Measurements from ENCODE around the gene BARX1.

Gene BARX1

DNA sequence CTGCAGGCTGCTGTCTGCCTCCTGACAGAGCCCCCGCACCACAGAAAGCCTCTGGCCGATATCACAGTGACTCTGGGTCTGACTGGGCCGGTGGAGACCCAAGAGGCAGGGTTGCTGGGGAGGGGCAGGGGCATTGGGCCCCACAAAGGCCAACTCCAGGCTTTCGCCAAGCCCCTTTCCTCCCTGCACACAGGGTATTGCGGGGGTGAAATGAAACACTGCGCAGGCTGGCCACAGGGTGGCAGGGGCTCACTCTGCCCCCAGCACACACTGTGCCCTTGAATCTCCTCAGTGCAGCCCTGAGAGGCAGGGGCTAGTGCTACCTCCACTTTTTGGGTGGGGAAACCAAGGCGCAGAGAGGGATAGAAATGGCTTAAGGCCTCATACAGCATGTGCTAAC lies 44.6 kb downstream of the BARX1 start:
- Histone ChIP-seq H3K9ac (no peak overlapping the region), H3K4me1 (no peaks in the 10 kb centered on the region), H3K4me2 (ENCODE audit: low read length) (no peak overlapping the region), H3K36me3 (ENCODE audit: control insufficient read depth, insufficient read depth, low read length) (no peaks in the 10 kb centered on the region), H3K4me3 (ENCODE audit: low read depth, low read length) (no peak overlapping the region), H3K79me2 (no peaks in the 10 kb centered on the region), H2AFZ (no peak overlapping the region), H3K27ac (no peak overlapping the region), H3K9me3 (ENCODE audit: control insufficient read depth, low read length) (no peaks in the 10 kb centered on the region), H3K27me3 (ENCODE audit: control insufficient read depth, insufficient read depth, low read length) (no peaks in the 10 kb centered on the region)
- TF ChIP-seq CTCF (IDR thresholded peaks at IDR 0.05), result no peak

DNA sequence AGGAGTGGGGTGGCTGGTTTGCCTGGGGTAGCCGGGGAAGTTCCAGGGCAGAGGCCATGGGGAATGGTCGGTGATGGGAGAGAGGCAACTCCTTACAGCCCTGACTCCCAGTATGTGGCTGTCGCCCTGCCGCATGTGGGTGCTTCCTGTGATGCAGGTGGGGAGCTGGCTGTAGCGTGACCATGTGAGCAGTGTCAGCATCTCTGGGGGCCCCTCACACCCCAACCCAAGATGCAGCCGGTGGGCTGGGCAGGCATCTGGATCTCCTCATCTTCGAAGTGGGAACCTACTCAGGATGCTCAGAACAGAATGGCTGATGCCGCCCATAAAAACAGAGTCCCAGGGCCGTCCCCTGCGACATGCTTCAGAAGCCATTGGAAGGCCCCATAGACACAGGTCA lies 45.0 kb downstream of the BARX1 start:
- Histone ChIP-seq H3K4me3 (ENCODE audit: low read depth, low read length) (no peak overlapping the region), H3K79me2 (no peaks in the 10 kb centered on the region), H3K36me3 (ENCODE audit: control insufficient read depth, insufficient read depth, low read length) (no peaks in the 10 kb centered on the region), H3K4me2 (ENCODE audit: low read length) (no peak overlapping the region), H3K4me1 (no peaks in the 10 kb centered on the region), H3K9ac (no peak overlapping the region), H3K27ac (no peak overlapping the region), H3K27me3 (ENCODE audit: control insufficient read depth, insufficient read depth, low read length) (no peaks in the 10 kb centered on the region), H3K9me3 (ENCODE audit: control insufficient read depth, low read length) (no peaks in the 10 kb centered on the region), H2AFZ (no peak overlapping the region)
- no peak for TF ChIP-seq CTCF (IDR thresholded peaks at IDR 0.05)

DNA sequence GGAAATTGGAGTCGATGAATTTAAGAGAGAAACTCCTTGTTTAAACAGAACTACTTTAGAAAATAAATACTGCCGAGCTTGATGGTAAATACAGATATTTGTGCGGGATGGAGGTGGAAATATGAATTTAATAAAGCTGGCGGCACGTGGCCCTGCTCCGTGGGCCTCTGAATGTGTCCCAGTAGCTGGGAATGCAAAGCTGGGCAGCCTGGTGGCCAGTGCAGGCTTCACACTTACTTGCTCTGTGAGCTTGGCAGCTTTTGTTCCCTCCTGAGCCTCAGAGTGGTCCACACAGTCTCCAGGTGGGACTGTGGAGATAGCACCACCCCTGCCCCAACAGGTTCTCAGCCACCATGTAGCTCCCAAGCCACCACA lies 45.9 kb downstream of the BARX1 start:
- Histone ChIP-seq H3K9ac (no peak overlapping the region), H3K4me2 (ENCODE audit: low read length) (no peak overlapping the region), H3K4me1 (no peaks in the 10 kb centered on the region), H3K27me3 (ENCODE audit: control insufficient read depth, insufficient read depth, low read length) (no peaks in the 10 kb centered on the region), H2AFZ (no peak overlapping the region), H3K9me3 (ENCODE audit: control insufficient read depth, low read length) (no peaks in the 10 kb centered on the region), H3K36me3 (ENCODE audit: control insufficient read depth, insufficient read depth, low read length) (no peaks in the 10 kb centered on the region), H3K79me2 (no peaks in the 10 kb centered on the region), H3K27ac (no peak overlapping the region), H3K4me3 (ENCODE audit: low read depth, low read length) (no peak overlapping the region)
- no peak for TF ChIP-seq CTCF (IDR thresholded peaks at IDR 0.05)

- Histone ChIP-seq H3K4me1 (no peaks in the 10 kb centered on the region), H2AFZ (no peak overlapping the region), H3K9me3 (ENCODE audit: control insufficient read depth, low read length) (no peaks in the 10 kb centered on the region), H3K9ac (no peak overlapping the region), H3K27ac (no peak overlapping the region), H3K36me3 (ENCODE audit: control insufficient read depth, insufficient read depth, low read length) (no peaks in the 10 kb centered on the region), H3K4me3 (ENCODE audit: low read depth, low read length) (no peak overlapping the region), H3K4me2 (ENCODE audit: low read length) (no peak overlapping the region), H3K79me2 (no peaks in the 10 kb centered on the region), H3K27me3 (ENCODE audit: control insufficient read depth, insufficient read depth, low read length) (no peaks in the 10 kb centered on the region)
- no peak for TF ChIP-seq CTCF (IDR thresholded peaks at IDR 0.05)
Observed at GRCh38 chr9:93908591-93909241, 46.4 kb downstream of the BARX1 start.

GRCh38 chr9:93907551-93908199 lies 47.5 kb downstream of the BARX1 start:
- Histone ChIP-seq H3K36me3 (ENCODE audit: control insufficient read depth, insufficient read depth, low read length) (no peaks in the 10 kb centered on the region), H3K4me3 (ENCODE audit: low read depth, low read length) (no peak overlapping the region), H3K27ac (no peak overlapping the region), H3K4me2 (ENCODE audit: low read length) (no peak overlapping the region), H3K9me3 (ENCODE audit: control insufficient read depth, low read length) (no peaks in the 10 kb centered on the region), H3K27me3 (ENCODE audit: control insufficient read depth, insufficient read depth, low read length) (no peaks in the 10 kb centered on the region), H2AFZ (no peak overlapping the region), H3K9ac (no peak overlapping the region), H3K79me2 (no peaks in the 10 kb centered on the region), H3K4me1 (no peaks in the 10 kb centered on the region)
- no peak for TF ChIP-seq CTCF (IDR thresholded peaks at IDR 0.05)

Data from parathyroid adenoma (tissue), 2 donors.